PC-9 (cell line): ENCODE data around the gene NPSR1. TPM values are rescaled to one million over a fixed set of nuclear protein-coding genes. Genes with fewer than 3 reads are reported as not detected.

Source experiments
- BruUV-seq: library from RNA; stranded (reverse); fragments of 400-500 nt; replicated peaks from 2 replicates; lab custom pipeline; 2021; lab: Mats Ljungman, UMichigan
- CTCF ChIA-PET: fragments of 300-600 bp; sonication (Branson Sonifier 250); formaldehyde crosslinking; loops from one replicate; lab custom pipeline; 2022; ENCODE audit warnings: antibody characterized with exemption; lab: Charles Lee
- POLR2A ChIA-PET: fragments of 300-600 bp; sonication (Branson Sonifier 250); formaldehyde crosslinking; loops from one replicate; lab custom pipeline; 2022; ENCODE audit warnings: antibody characterized with exemption; ENCODE audit not compliant: unreplicated experiment; lab: Charles Lee
- DNase-seq, 2 experiments: peaks; one replicate each; pipeline versions ENCODE4 v3.0.0 to v3.0.0-alpha.2; 2015 to 2022; ENCODE audit warnings: mixed read lengths in 1 of 2
- H2AFZ ChIP-seq: fragments of 200-600 bp; sonication (generic); 2 replicates; pipeline ENCODE4 v1.8.1; 2017; ENCODE audit warnings: antibody characterized with exemption
- H3F3A ChIP-seq: fragments of 200-600 bp; sonication (generic); 2 replicates; pipeline ENCODE4 v1.8.1; 2017; ENCODE audit warnings: antibody characterized with exemption, mild to moderate bottlenecking, low read depth; ENCODE audit not compliant: insufficient read depth
- H3K27ac ChIP-seq: fragments of 200-600 bp; sonication (generic); 2 replicates; pipeline ENCODE4 v1.6.1; 2016; ENCODE audit warnings: mixed run types
- H3K27me3 ChIP-seq: fragments of 200-600 bp; sonication (generic); 2 replicates; pipeline ENCODE4 v1.6.1; 2016; ENCODE audit warnings: low read depth, mixed run types; ENCODE audit not compliant: insufficient read depth
- H3K36me3 ChIP-seq: fragments of 200-600 bp; sonication (generic); 2 replicates; pipeline ENCODE4 v1.6.1; 2016; ENCODE audit warnings: low read depth, mixed run types
- H3K4me1 ChIP-seq: fragments of 200-600 bp; sonication (generic); replicated peaks from 2 replicates; pipeline ENCODE4 v1.6.1; 2016; ENCODE audit warnings: mixed run types; ENCODE audit not compliant: insufficient read depth
- H3K4me2 ChIP-seq: fragments of 200-600 bp; sonication (generic); 2 replicates; pipeline ENCODE4 v1.6.1; 2017; ENCODE audit warnings: mixed run types
- H3K4me3 ChIP-seq: fragments of 200-600 bp; sonication (generic); 2 replicates; pipeline ENCODE4 v1.6.1; 2016; ENCODE audit warnings: mixed run types
- H3K79me2 ChIP-seq: fragments of 200-600 bp; sonication (generic); 2 replicates; pipeline ENCODE4 v1.6.1; 2017; ENCODE audit warnings: low read depth, mixed run types
- H3K9me2 ChIP-seq: fragments of 200-600 bp; sonication (generic); 2 replicates; pipeline ENCODE4 v1.8.1; 2017; ENCODE audit warnings: mild to moderate bottlenecking; ENCODE audit not compliant: insufficient read depth
- H3K9me3 ChIP-seq: fragments of 200-600 bp; sonication (generic); 2 replicates; pipeline ENCODE4 v1.8.1; 2016; ENCODE audit warnings: low read depth; ENCODE audit not compliant: insufficient read depth
- H4K20me1 ChIP-seq: fragments of 200-600 bp; sonication (generic); 2 replicates; pipeline ENCODE4 v1.8.1; 2017; ENCODE audit not compliant: insufficient read depth
- CTCF ChIP-seq: fragments of 200-600 bp; sonication (generic); conservative IDR thresholded peaks from 2 replicates; pipeline ENCODE4 v1.6.1; 2017; ENCODE audit warnings: mixed run types, antibody characterized with exemption, mild to moderate bottlenecking, moderate library complexity
- EZH2 ChIP-seq: fragments of 200-600 bp; sonication (generic); IDR thresholded peaks from 2 replicates; pipeline ENCODE4 v1.8.0; 2017; ENCODE audit warnings: antibody characterized with exemption, low read depth
- intact Hi-C: fragments of 100-400 bp; cut with micrococcal nuclease; formaldehyde crosslinking; loops from one replicate; pipeline ENCODE4 v1.10.0; 2022; ENCODE audit not compliant: unreplicated experiment
- total RNA-seq: library from RNA; stranded (reverse); gene quantifications from 2 replicates; pipeline ENCODE4 v1.2.3, GENCODE V29; 2021

Gene NPSR1
- total RNA-seq, 1 experiment from 2014 or later, result not detected

GRCh38 chr7:34751725-34752643, 94.0 kb downstream of the NPSR1 start:
- intact Hi-C loops, result loop anchor here (10.0 kb wide), 1 partner anchor 873 kb away; no protein-coding TSS in a partner anchor
- no peaks in the 10 kb centered on the region for H3K9me2 ChIP-seq
- 0 out of 2 replicates have a peak, but pooled peaks cover 5% of the 10 kb centered on the region for H3K9me3 ChIP-seq
- no TSS peak for BruUV-seq
- peaks cover 51% of the 10 kb centered on the region for H3K4me1 ChIP-seq
- H3K79me2 ChIP-seq, result no peaks in the 10 kb centered on the region
- H4K20me1 ChIP-seq, result no peaks in the 10 kb centered on the region
- H3K4me3 ChIP-seq, result no peak overlapping the region
- TF ChIP-seq CTCF, result no peak
- TF ChIP-seq EZH2, result no peak
- POLR2A ChIA-PET, result no interaction called here
- DNase-seq, result no peak
- no peaks in the 10 kb centered on the region for H3K27me3 ChIP-seq
- no peak overlapping the region for H2AFZ ChIP-seq
- no peak overlapping the region for H3K4me2 ChIP-seq
- H3K36me3 ChIP-seq, result no peaks in the 10 kb centered on the region
- H3K27ac ChIP-seq, result no peak overlapping the region
- CTCF ChIA-PET, result no interaction called here
- peaks cover 24% of the 10 kb centered on the region for H3F3A ChIP-seq

GRCh38 chr7:34752929-34753328, 94.9 kb downstream of the NPSR1 start:
- Histone ChIP-seq H3K4me2 (no peak overlapping the region), H3K9me2 (no peaks in the 10 kb centered on the region), H3K36me3 (no peaks in the 10 kb centered on the region), H3K27me3 (no peaks in the 10 kb centered on the region), H3K4me1 (peaks cover 41% of the 10 kb centered on the region), H3K27ac (no peak overlapping the region), H3K9me3 (0 out of 2 replicates have a peak, but pooled peaks cover 5% of the 10 kb centered on the region), H3F3A (peaks cover 15% of the 10 kb centered on the region), H2AFZ (no peak overlapping the region), H4K20me1 (no peaks in the 10 kb centered on the region), H3K79me2 (no peaks in the 10 kb centered on the region), H3K4me3 (no peak overlapping the region)
- BruUV-seq, result no TSS peak
- CTCF ChIA-PET, result no interaction called here
- POLR2A ChIA-PET, result no interaction called here
- TF ChIP-seq CTCF (no peak), EZH2 (no peak)
- no peak for DNase-seq
- intact Hi-C loops, result loop anchor here (10.0 kb wide), 1 partner anchor 872 kb away; no protein-coding TSS in a partner anchor

DNA sequence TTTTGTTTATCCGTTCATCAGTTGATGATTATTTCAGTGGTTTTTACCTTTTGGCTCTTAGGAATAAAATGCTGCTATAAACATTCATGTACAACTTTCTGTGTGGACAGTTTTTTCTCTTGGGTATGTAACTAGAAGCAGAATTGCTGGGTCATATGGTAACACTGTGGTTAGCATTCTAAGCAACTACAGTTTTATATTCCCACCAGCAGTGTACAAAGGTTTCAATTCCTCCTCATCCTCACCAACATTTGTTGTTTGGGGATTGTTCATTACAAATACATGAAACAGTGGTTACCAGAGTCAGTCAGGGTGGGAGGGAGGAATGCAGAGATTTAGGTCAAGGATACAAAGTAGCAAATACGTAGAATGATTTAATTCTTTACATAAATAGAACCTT, 97.0 kb downstream of the NPSR1 start:
- Histone ChIP-seq H3K4me3 (no peak overlapping the region), H2AFZ (peak overlapping the region; percentile 14; the same call in 1 of the 2 replicates), H3F3A (peaks cover 4% of the 10 kb centered on the region), H3K9me2 (no peaks in the 10 kb centered on the region), H4K20me1 (no peaks in the 10 kb centered on the region), H3K27me3 (no peaks in the 10 kb centered on the region), H3K4me1 (peaks cover 24% of the 10 kb centered on the region), H3K79me2 (no peaks in the 10 kb centered on the region), H3K36me3 (no peaks in the 10 kb centered on the region), H3K9me3 (0 out of 2 replicates have a peak, but pooled peaks cover 5% of the 10 kb centered on the region), H3K4me2 (peak overlapping the region; percentile 41; the same call in 1 of the 2 replicates), H3K27ac (no peak overlapping the region)
- no TSS peak for BruUV-seq
- intact Hi-C loops, result loop anchor here (5.0 to 10.0 kb wide), 2 partner anchors 67 to 870 kb away; no protein-coding TSS in a partner anchor
- CTCF ChIA-PET, result no interaction called here
- no peak for TF ChIP-seq CTCF
- no peak for TF ChIP-seq EZH2
- POLR2A ChIA-PET, result no interaction called here
- DNase-seq, result no peak
